H1 (cell line): ENCODE results near the gene IL18RAP. TPM values are rescaled to one million over a fixed set of nuclear protein-coding genes. Genes with fewer than 3 reads are reported as not detected.

ENCODE experiments used
- CTCF ChIA-PET: fragments of 300-600 bp; sonication (Branson Sonifier 250); formaldehyde crosslinking; loops from one replicate; lab custom pipeline; 2021; ENCODE audit not compliant: partially characterized antibody; lab: Charles Lee
- POLR2A ChIA-PET: fragments of 300-600 bp; sonication (Branson Sonifier 250); formaldehyde crosslinking; loops from one replicate; lab custom pipeline; 2021; ENCODE audit warnings: inconsistent platforms; ENCODE audit not compliant: partially characterized antibody; lab: Charles Lee
- DNase-seq, 2 experiments: peaks; one replicate each; pipeline versions ENCODE4 v3.0.0 to v3.0.0-alpha.2; 2010 to 2022; ENCODE audit warnings: low spot score in 2 of 2, low read depth in 1 of 2, mixed read lengths in 1 of 2
- FAIRE-seq: peaks from 2 replicates; lab custom pipeline; 2011; peaks lifted over from hg19 to GRCh38; lab: Jason Lieb, UNC
- H2AFZ ChIP-seq: 2 replicates; pipeline ENCODE4 v1.8.1; 2012; ENCODE audit warnings: low read length, inconsistent platforms
- H2AK5ac ChIP-seq: 2 replicates; pipeline ENCODE4 v1.6.1; 2013; ENCODE audit warnings: low read depth, low read length
- H2BK120ac ChIP-seq: replicated peaks from 2 replicates; pipeline ENCODE3; 2013; ENCODE audit warnings: low read depth, low read length, inconsistent platforms
- H2BK12ac ChIP-seq: 2 replicates; pipeline ENCODE4 v1.6.1; 2013; ENCODE audit warnings: low read depth, low read length
- H2BK15ac ChIP-seq: 2 replicates; pipeline ENCODE4 v1.6.1; 2013; ENCODE audit warnings: low read length
- H2BK20ac ChIP-seq: 2 replicates; pipeline ENCODE4 v1.6.1; 2013; ENCODE audit warnings: low read length
- H2BK5ac ChIP-seq: 2 replicates; pipeline ENCODE4 v1.6.1; 2013; ENCODE audit warnings: low read depth, low read length
- H3K14ac ChIP-seq: 2 replicates; pipeline ENCODE4 v1.6.1; 2013; ENCODE audit warnings: inconsistent platforms; ENCODE audit not compliant: insufficient read length
- H3K18ac ChIP-seq: 2 replicates; pipeline ENCODE4 v1.6.1; 2013; ENCODE audit warnings: low read length; ENCODE audit errors: extremely low read depth
- H3K23ac ChIP-seq: 2 replicates; pipeline ENCODE4 v1.6.1; 2013; ENCODE audit warnings: inconsistent platforms; ENCODE audit not compliant: insufficient read length
- H3K23me2 ChIP-seq: 2 replicates; pipeline ENCODE4 v1.6.1; 2013; ENCODE audit warnings: low read depth, low read length
- H3K27ac ChIP-seq: 2 replicates; pipeline ENCODE4 v1.6.1; 2011; ENCODE audit warnings: low read depth, low read length, inconsistent platforms
- H3K27me3 ChIP-seq, 4 experiments: replicated peaks in 1 of 4; 1 replicate in 1 of 4; 2 replicates in 3 of 4; pipeline versions ENCODE4 v1.6.1 to v1.8.1; 2011 to 2013; ENCODE audit warnings: low read length in 3 of 4, mild to moderate bottlenecking in 3 of 4, inconsistent platforms in 2 of 4, mixed read lengths in 2 of 4, moderate library complexity in 1 of 4; ENCODE audit not compliant: control insufficient read depth in 3 of 4, insufficient read depth in 3 of 4; ENCODE audit errors: extremely low read depth in 1 of 4
- H3K36me3 ChIP-seq, 4 experiments: 2 replicates each; pipeline versions ENCODE4 v1.6.1 to v1.8.1; 2011 to 2013; ENCODE audit warnings: mild to moderate bottlenecking in 4 of 4, low read length in 3 of 4, moderate library complexity in 2 of 4, control low read depth in 1 of 4, inconsistent platforms in 1 of 4; ENCODE audit not compliant: insufficient read depth in 4 of 4, control insufficient read depth in 2 of 4
- H3K4ac ChIP-seq: replicated peaks from 2 replicates; pipeline ENCODE3; 2013; ENCODE audit warnings: low read length, low read depth, mixed read lengths, inconsistent platforms; ENCODE audit not compliant: insufficient read length
- H3K4me1 ChIP-seq, 4 experiments: replicated peaks in 1 of 4; 1 replicate in 1 of 4; 2 replicates in 3 of 4; pipeline versions ENCODE4 v1.6.1 to v1.8.1; 2011 to 2013; ENCODE audit warnings: low read length in 3 of 4, inconsistent platforms in 2 of 4, mixed read lengths in 1 of 4; ENCODE audit not compliant: insufficient read depth in 4 of 4, control insufficient read depth in 3 of 4
- H3K4me2 ChIP-seq, 2 experiments: 2 replicates each; pipeline versions ENCODE4 v1.6.1 to v1.8.1; 2011 to 2013; ENCODE audit warnings: low read depth in 2 of 2, low read length in 2 of 2, control low read depth in 1 of 2, inconsistent platforms in 1 of 2, mild to moderate bottlenecking in 1 of 2; ENCODE audit not compliant: insufficient read depth in 1 of 2
- H3K4me3 ChIP-seq, 4 experiments: fragments of 200-600, 300-600 bp in 1 of 4; sonication (generic), shearing (Covaris generic), sonication (Bioruptor Twin) in 1 of 4; 2 replicates each; pipeline versions ENCODE4 v1.5.1 to v1.8.1; 2011 to 2016; ENCODE audit warnings: low read length in 4 of 4, low read depth in 3 of 4, control low read depth in 2 of 4, inconsistent platforms in 2 of 4, mild to moderate bottlenecking in 2 of 4, mixed read lengths in 1 of 4, moderate library complexity in 1 of 4; ENCODE audit not compliant: insufficient read depth in 2 of 4; ENCODE audit errors: extremely low read depth in 1 of 4
- H3K56ac ChIP-seq: replicated peaks from 2 replicates; pipeline ENCODE3; 2013; ENCODE audit warnings: low read depth, mild to moderate bottlenecking, mixed read lengths, low read length, inconsistent platforms; ENCODE audit not compliant: insufficient read length
- H3K79me1 ChIP-seq: 2 replicates; pipeline ENCODE4 v1.6.1; 2013; ENCODE audit warnings: low read depth, low read length, control low read depth
- H3K79me2 ChIP-seq, 2 experiments: 2 replicates each; pipeline versions ENCODE4 v1.6.1 to v1.8.1; 2012 to 2013; ENCODE audit warnings: low read length in 2 of 2, mild to moderate bottlenecking in 2 of 2, inconsistent platforms in 1 of 2; ENCODE audit not compliant: insufficient read depth in 2 of 2, control insufficient read depth in 1 of 2
- H3K9ac ChIP-seq, 4 experiments: replicated peaks in 1 of 4; 1 replicate in 1 of 4; 2 replicates in 3 of 4; pipeline versions ENCODE4 v1.6.1 to v1.8.1; 2011 to 2013; ENCODE audit warnings: low read depth in 3 of 4, low read length in 3 of 4, control low read depth in 2 of 4, mild to moderate bottlenecking in 2 of 4, moderate library complexity in 2 of 4, inconsistent platforms in 1 of 4; ENCODE audit errors: extremely low read depth in 1 of 4
- H3K9me3 ChIP-seq, 2 experiments: 2 replicates each; pipeline versions ENCODE4 v1.6.1 to v1.8.1; 2012 to 2013; ENCODE audit warnings: mild to moderate bottlenecking in 2 of 2, moderate library complexity in 2 of 2, control low read depth in 1 of 2, inconsistent platforms in 1 of 2, low read depth in 1 of 2, low read length in 1 of 2, mixed read lengths in 1 of 2; ENCODE audit not compliant: insufficient read depth in 2 of 2
- H4K20me1 ChIP-seq, 2 experiments: replicated peaks in 1 of 2; 2 replicates each; pipeline versions ENCODE3 to v1.8.1; 2011 to 2013; ENCODE audit warnings: inconsistent platforms in 2 of 2, low read length in 2 of 2, mild to moderate bottlenecking in 1 of 2; ENCODE audit not compliant: insufficient read depth in 2 of 2, control insufficient read depth in 1 of 2
- H4K5ac ChIP-seq: 2 replicates; pipeline ENCODE4 v1.6.1; 2013; ENCODE audit warnings: low read length, low read depth, mixed read lengths, inconsistent platforms; ENCODE audit not compliant: insufficient read length
- H4K8ac ChIP-seq: 2 replicates; pipeline ENCODE4 v1.8.0; 2013; ENCODE audit warnings: mild to moderate bottlenecking, moderate library complexity, low read length, inconsistent platforms; ENCODE audit not compliant: insufficient read depth; ENCODE audit errors: extremely low read depth
- H4K91ac ChIP-seq: replicated peaks from 2 replicates; pipeline ENCODE3; 2013; ENCODE audit warnings: low read length, mixed read lengths, inconsistent platforms; ENCODE audit not compliant: insufficient read length
- ASH2L ChIP-seq: fragments of 200-600, 300-600 bp; sonication (generic); IDR thresholded peaks from one replicate; pipeline ENCODE4 v1.7.1; 2017; ENCODE audit warnings: low read length
- GABPA ChIP-seq: IDR thresholded peaks from 2 replicates; pipeline ENCODE4 v1.6.1; 2011; ENCODE audit warnings: mild to moderate bottlenecking, low read length, moderate library complexity, borderline replicate concordance; ENCODE audit not compliant: insufficient read depth
- NRF1 ChIP-seq: IDR thresholded peaks from 2 replicates; pipeline ENCODE4 v1.6.1; 2011; ENCODE audit warnings: mild to moderate bottlenecking, low read depth, low read length, improper control_type of control experiment
- POU5F1 ChIP-seq: IDR thresholded peaks from 2 replicates; pipeline ENCODE4 v1.6.1; 2011; ENCODE audit warnings: low read depth, mild to moderate bottlenecking, low read length, moderate library complexity
- RBBP5 ChIP-seq: IDR thresholded peaks from 2 replicates; pipeline ENCODE4 v1.7.1; 2012; ENCODE audit warnings: low read depth, mild to moderate bottlenecking, inconsistent platforms, low read length, moderate library complexity, borderline replicate concordance
- SIN3A ChIP-seq, 2 experiments: IDR thresholded peaks in 1 of 2; conservative IDR thresholded peaks in 1 of 2; 2 replicates each; pipeline ENCODE4 v1.6.1; 2011 to 2012; ENCODE audit warnings: low read length in 2 of 2, improper control_type of control experiment in 1 of 2, low read depth in 1 of 2, mild to moderate bottlenecking in 1 of 2
- SP1 ChIP-seq: IDR thresholded peaks from 2 replicates; pipeline ENCODE4 v1.6.1; 2011; ENCODE audit warnings: low read depth, low read length
- TCF12 ChIP-seq: IDR thresholded peaks from 2 replicates; pipeline ENCODE4 v1.6.1; 2011; ENCODE audit warnings: low read depth, mild to moderate bottlenecking, low read length
- WGBS, 2 experiments: shearing (Covaris generic) in 1 of 2; methylation state at CpG; one replicate each; pipeline versions ENCODE4 v1.1.6 to v1.1.7; 2013 to 2015; ENCODE audit warnings: low lambda C conversion rate in 2 of 2, mixed read lengths in 2 of 2, inconsistent platforms in 1 of 2, low coverage in 1 of 2, missing lambda C conversion rate in 1 of 2; ENCODE audit not compliant: insufficient replicate concordance in 2 of 2, insufficient coverage in 1 of 2, insufficient read length in 1 of 2; ENCODE audit errors: extremely low coverage in 1 of 2, missing lambda C conversion rate in 1 of 2; 5-methylcytosine and 5-hydroxymethylcytosine counted together
- polyA plus RNA-seq, 7 experiments: library from polyadenylated mRNA; depleted of rRNA in 3 of 7; stranded (reverse) in 5 of 7; unstranded in 2 of 7; fragments of >200 nt in 5 of 7; fragments of 200-250 nt in 2 of 7; gene quantifications; 1 replicate in 5 of 7; 2 replicates in 1 of 7; 4 replicates in 1 of 7; pipeline versions ENCODE4 v1.2.1 to v1.2.3, GENCODE V29; 2011 to 2013; ENCODE audit warnings: missing spikeins in 2 of 7, mixed read lengths in 2 of 7
- total RNA-seq: library from RNA; stranded (reverse); fragmentation: NEBNext Ultra II Directional; extraction: Animal tissue kit (Norgen Biotek cat#: 25700); gene quantifications from 2 replicates; pipeline ENCODE4 v1.2.1, GENCODE V29; 2021
- TF ChIP-seq, protein P1 (sequence below): IDR thresholded peaks from 2 replicates; pipeline ENCODE4 v1.6.1; 2012; ENCODE audit warnings: inconsistent platforms
- TF ChIP-seq, protein P2 (sequence below): IDR thresholded peaks from 2 replicates; pipeline ENCODE4 v1.6.1; 2011; ENCODE audit warnings: low read length, improper control_type of control experiment

The IL18RAP gene
- total and polyA plus RNA-seq, 2 of the 8 experiments (the other 6 are each of a cell fraction or from before 2014, with no cell fraction given), result not detected

DNA sequence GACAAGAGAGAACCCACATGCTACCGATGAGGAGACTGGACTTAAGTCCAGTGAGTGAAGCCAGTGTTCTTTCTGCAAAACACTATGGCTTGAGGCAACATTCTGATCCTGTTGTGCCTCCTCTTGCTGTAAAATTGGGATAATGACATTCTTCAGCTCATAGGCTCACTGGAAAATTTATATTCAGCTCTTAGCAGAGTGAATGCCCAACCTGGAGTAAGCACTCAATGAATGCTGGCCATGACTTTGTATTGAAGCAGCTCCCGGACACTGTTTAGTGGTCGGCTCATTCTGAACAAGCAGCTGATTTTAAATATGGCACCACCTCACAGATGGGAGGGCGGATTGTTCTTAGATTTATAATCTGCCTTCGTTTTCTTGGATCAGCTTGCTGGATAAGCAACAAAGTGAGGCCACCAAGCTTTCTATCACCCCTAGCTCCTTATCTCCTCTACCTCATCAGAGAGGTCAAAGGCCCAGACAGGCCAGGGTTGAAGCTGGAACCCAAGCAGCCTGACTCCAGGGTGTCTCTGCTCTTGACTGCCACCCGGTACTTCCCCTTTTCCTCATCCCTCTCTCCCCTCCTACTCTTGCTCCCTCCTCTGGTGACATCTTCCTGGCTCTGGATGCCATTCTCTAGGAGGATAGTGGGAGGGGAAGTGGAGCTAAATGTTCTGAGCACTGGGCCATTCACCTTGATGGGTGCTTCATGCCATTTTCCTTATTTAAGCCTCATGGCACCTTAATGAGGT, 61.5 kb downstream of the IL18RAP start:
- Histone ChIP-seq H3K4ac (no peak overlapping the region), H2BK12ac (no peak overlapping the region), H3K56ac (no peak overlapping the region), H3K18ac (no peak overlapping the region), H3K4me1 (peaks cover 0 to 3% (median under 1%) of the 10 kb centered on the region in 4 experiments; a peak in 3 of 7 replicates), H3K4me3 (no peak overlapping the region), H2BK5ac (no peak overlapping the region), H2BK120ac (no peak overlapping the region), H3K27me3 (0 out of 7 replicates have a peak, but pooled peaks cover 0 to 2% (median 0%) of the 10 kb centered on the region in 4 experiments), H3K79me1 (no peaks in the 10 kb centered on the region), H3K9me3 (no peaks in the 10 kb centered on the region), H4K8ac (no peak overlapping the region), H4K5ac (no peak overlapping the region), H3K4me2 (no peak overlapping the region), H3K36me3 (no peaks in the 10 kb centered on the region), H2BK20ac (no peak overlapping the region), H3K27ac (no peak overlapping the region), H2AK5ac (0 out of 2 replicates have a peak overlapping the region, but pooled peaks have one; percentile 26), H2AFZ (no peak overlapping the region), H3K23ac (no peak overlapping the region), H3K14ac (no peak overlapping the region), H3K79me2 (no peaks in the 10 kb centered on the region), H3K9ac (no peak overlapping the region), H3K23me2 (no peaks in the 10 kb centered on the region; the same call in 1 of the 2 replicates), H4K20me1 (no peaks in the 10 kb centered on the region), H2BK15ac (no peak overlapping the region), H4K91ac (no peak overlapping the region)
- WGBS, 2 experiments, result 91% methylated on average over 6 of the region's 6 CpGs; no CpG with 5 or more reads in 1 of the 2 experiments
- ChIA-PET CTCF (interaction anchor here (0.6 to 7.1 kb wide), 6 partner anchors 10 to 269 kb away, joined by 3 to 54 read pairs (median 3); partner anchors contain the start of gene SLC9A4), POLR2A (no interaction called here)
- no peak for FAIRE-seq
- no peak for DNase-seq
- TF ChIP-seq SP1, result no peak
- TF ChIP-seq TCF12, result no peak
- TF ChIP-seq, protein P1, sequence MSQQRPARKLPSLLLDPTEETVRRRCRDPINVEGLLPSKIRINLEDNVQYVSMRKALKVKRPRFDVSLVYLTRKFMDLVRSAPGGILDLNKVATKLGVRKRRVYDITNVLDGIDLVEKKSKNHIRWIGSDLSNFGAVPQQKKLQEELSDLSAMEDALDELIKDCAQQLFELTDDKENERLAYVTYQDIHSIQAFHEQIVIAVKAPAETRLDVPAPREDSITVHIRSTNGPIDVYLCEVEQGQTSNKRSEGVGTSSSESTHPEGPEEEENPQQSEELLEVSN, result no peak
- no peak for TF ChIP-seq RBBP5
- TF ChIP-seq SIN3A (conservative IDR thresholded peaks at IDR 0.05 in 1 of 2, IDR thresholded peaks at IDR 0.05 in 1 of 2; ENCODE audit: low read depth in 1 of 2, low read length in 2 of 2), result no peak
- TF ChIP-seq NRF1, result no peak
- no peak for TF ChIP-seq POU5F1
- TF ChIP-seq, protein P2, sequence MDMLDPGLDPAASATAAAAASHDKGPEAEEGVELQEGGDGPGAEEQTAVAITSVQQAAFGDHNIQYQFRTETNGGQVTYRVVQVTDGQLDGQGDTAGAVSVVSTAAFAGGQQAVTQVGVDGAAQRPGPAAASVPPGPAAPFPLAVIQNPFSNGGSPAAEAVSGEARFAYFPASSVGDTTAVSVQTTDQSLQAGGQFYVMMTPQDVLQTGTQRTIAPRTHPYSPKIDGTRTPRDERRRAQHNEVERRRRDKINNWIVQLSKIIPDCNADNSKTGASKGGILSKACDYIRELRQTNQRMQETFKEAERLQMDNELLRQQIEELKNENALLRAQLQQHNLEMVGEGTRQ, result no peak
- TF ChIP-seq ASH2L, result no peak
- no peak for TF ChIP-seq GABPA
